Inflammatory macrophage treated with lipopolysaccharide for 1 hour (primary cell): Measurements from ENCODE around the gene PDLIM7.

Experiments
- DNase-seq, 2 donors: peaks; one replicate each; pipeline ENCODE4 v3.0.0-alpha.2; 2020 to 2022

PDLIM7 gene

GRCh38 chr5:177523711-177524538 lies 26.5 kb upstream of the PDLIM7 start:
- DNase-seq, result no peak

GRCh38 chr5:177520916-177521513 lies 23.6 kb upstream of the PDLIM7 start:
- no peak for DNase-seq

- no peak for DNase-seq
Measured at GRCh38 chr5:177520271-177520670, 22.9 kb upstream of the PDLIM7 start.

- no peak for DNase-seq
Measured at GRCh38 chr5:177519463-177520235, 22.2 kb upstream of the PDLIM7 start.

GRCh38 chr5:177516601-177517568 lies 19.5 kb upstream of the PDLIM7 start, which contains the start of gene DDX41:
Gene DDX41 (minus strand): TSS chr5:177516961. CDS start chr5:177516945, 16 bp downstream.
- DNase-seq, result peak; percentile 98

- no peak for DNase-seq
Measured at GRCh38 chr5:177515580-177515979, 18.2 kb upstream of the PDLIM7 start.

GRCh38 chr5:177514541-177514940 lies 17.1 kb upstream of the PDLIM7 start:
- DNase-seq, result no peak

- DNase-seq, result no peak
Measured at GRCh38 chr5:177513500-177513899, 16.1 kb upstream of the PDLIM7 start.

GRCh38 chr5:177512736-177513380 lies 15.5 kb upstream of the PDLIM7 start:
- DNase-seq, result no peak

- DNase-seq, result no peak
Measured at GRCh38 chr5:177511796-177512675, 14.6 kb upstream of the PDLIM7 start.

GRCh38 chr5:177511181-177511580 lies 13.8 kb upstream of the PDLIM7 start:
- DNase-seq, result no peak

GRCh38 chr5:177510567-177511053 lies 13.2 kb upstream of the PDLIM7 start:
- DNase-seq, result peak; percentile 93 to 97

GRCh38 chr5:177509991-177510566 lies 12.7 kb upstream of the PDLIM7 start:
- peak in 1 of 2 donors; percentile 34 for DNase-seq

- DNase-seq, result peak; percentile 50 to 58
Measured at GRCh38 chr5:177509381-177509951, 12.1 kb upstream of the PDLIM7 start, which contains the start of gene DOK3. Gene DOK3 (minus strand): TSS chr5:177509826. CDS start chr5:177509540, 286 bp downstream.

- peak in 1 of 2 donors; percentile 39 for DNase-seq
Measured at GRCh38 chr5:177508837-177509236, 11.4 kb upstream of the PDLIM7 start.

GRCh38 chr5:177508221-177508611 lies 10.8 kb upstream of the PDLIM7 start:
- no peak for DNase-seq

- peak; percentile 31 to 62 for DNase-seq
Measured at GRCh38 chr5:177507596-177508220, 10.3 kb upstream of the PDLIM7 start.

- peak in 1 of 2 donors; percentile 33 for DNase-seq
Measured at GRCh38 chr5:177507165-177507564, 9.8 kb upstream of the PDLIM7 start.

- no peak for DNase-seq
Measured at GRCh38 chr5:177505075-177505474, 7.7 kb upstream of the PDLIM7 start.
